Peyer's patch (tissue), 4 donors: Measurements from ENCODE around the gene PCLAF.

Source experiments
- POLR2A ChIP-seq, 2 donors: fragments of 450-650 bp; IDR thresholded peaks; one replicate each; pipeline ENCODE4 v1.5.1; 2017; ENCODE audit warnings: antibody characterized with exemption in 2 of 2, mild to moderate bottlenecking in 2 of 2, moderate library complexity in 2 of 2
- TF ChIP-seq, protein P1 (sequence below), 6 experiments: fragments of 450-650 bp in 4 of 6; fragments of 200-600 bp in 2 of 6; sonication (generic) in 1 of 6; IDR thresholded peaks; one replicate each; pipeline ENCODE4 v1.5.1; 2017 to 2019; ENCODE audit warnings: antibody characterized with exemption in 6 of 6, mild to moderate bottlenecking in 3 of 6, moderate library complexity in 1 of 6

DNA sequence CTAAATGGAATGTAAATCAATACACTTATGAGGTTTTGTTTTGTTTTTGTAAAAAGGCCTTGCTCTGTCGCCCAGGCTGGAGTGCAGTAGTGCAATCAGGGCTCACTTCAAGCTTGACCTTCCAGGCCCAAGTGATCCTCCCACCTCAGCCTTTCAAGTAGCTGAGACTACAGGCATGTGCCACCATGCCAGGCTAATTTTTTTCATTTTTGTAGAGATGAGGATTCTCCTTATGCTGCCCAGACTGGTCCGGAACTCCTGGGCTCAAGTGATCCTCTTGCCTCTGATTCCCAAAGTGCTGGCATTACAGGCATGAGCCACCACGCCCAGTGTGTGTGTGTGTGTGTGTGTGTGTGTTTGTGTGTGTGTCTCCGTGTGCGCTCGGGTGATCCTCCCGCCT is 5.0 kb upstream of the PCLAF start:
- TF ChIP-seq, protein P1, sequence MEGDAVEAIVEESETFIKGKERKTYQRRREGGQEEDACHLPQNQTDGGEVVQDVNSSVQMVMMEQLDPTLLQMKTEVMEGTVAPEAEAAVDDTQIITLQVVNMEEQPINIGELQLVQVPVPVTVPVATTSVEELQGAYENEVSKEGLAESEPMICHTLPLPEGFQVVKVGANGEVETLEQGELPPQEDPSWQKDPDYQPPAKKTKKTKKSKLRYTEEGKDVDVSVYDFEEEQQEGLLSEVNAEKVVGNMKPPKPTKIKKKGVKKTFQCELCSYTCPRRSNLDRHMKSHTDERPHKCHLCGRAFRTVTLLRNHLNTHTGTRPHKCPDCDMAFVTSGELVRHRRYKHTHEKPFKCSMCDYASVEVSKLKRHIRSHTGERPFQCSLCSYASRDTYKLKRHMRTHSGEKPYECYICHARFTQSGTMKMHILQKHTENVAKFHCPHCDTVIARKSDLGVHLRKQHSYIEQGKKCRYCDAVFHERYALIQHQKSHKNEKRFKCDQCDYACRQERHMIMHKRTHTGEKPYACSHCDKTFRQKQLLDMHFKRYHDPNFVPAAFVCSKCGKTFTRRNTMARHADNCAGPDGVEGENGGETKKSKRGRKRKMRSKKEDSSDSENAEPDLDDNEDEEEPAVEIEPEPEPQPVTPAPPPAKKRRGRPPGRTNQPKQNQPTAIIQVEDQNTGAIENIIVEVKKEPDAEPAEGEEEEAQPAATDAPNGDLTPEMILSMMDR (IDR thresholded peaks at IDR 0.05): no peak
- no peak for TF ChIP-seq POLR2A (IDR thresholded peaks at IDR 0.05)
